EL (cell line): ENCODE measurements around the gene H1-8.

Source experiments
- DNase-seq: peaks from one replicate; pipeline ENCODE4 v3.0.0-alpha.2; 2016

H1-8 gene

GRCh38 chr3:129575233-129575996 is 32.4 kb downstream of the H1-8 start:
- DNase-seq = no peak

GRCh38 chr3:129575997-129576384 is 33.0 kb downstream of the H1-8 start:
- DNase-seq = no peak

- no peak for DNase-seq
Observed at GRCh38 chr3:129576514-129577352, 33.8 kb downstream of the H1-8 start.

GRCh38 chr3:129577366-129577765 is 34.4 kb downstream of the H1-8 start:
- no peak for DNase-seq

- no peak for DNase-seq
Observed at GRCh38 chr3:129577925-129578786, 35.2 kb downstream of the H1-8 start.

GRCh38 chr3:129579991-129580390 is 37.0 kb downstream of the H1-8 start:
- no peak for DNase-seq

- DNase-seq = no peak
Observed at GRCh38 chr3:129581623-129582022, 38.6 kb downstream of the H1-8 start.

- DNase-seq = no peak
Observed at GRCh38 chr3:129582799-129583198, 39.8 kb downstream of the H1-8 start.

GRCh38 chr3:129583289-129583688 is 40.3 kb downstream of the H1-8 start:
- DNase-seq = no peak

GRCh38 chr3:129584631-129585030 is 41.7 kb downstream of the H1-8 start:
- no peak for DNase-seq

- no peak for DNase-seq
Observed at GRCh38 chr3:129585949-129586657, 43.1 kb downstream of the H1-8 start.

- DNase-seq = no peak
Observed at GRCh38 chr3:129586746-129587430, 43.9 kb downstream of the H1-8 start.

- no peak for DNase-seq
Observed at GRCh38 chr3:129587566-129588210, 44.7 kb downstream of the H1-8 start.

GRCh38 chr3:129590215-129590614 is 47.2 kb downstream of the H1-8 start:
- no peak for DNase-seq

- no peak for DNase-seq
Observed at GRCh38 chr3:129591932-129592331, 49.0 kb downstream of the H1-8 start.

GRCh38 chr3:129592381-129593131 is 49.6 kb downstream of the H1-8 start:
- DNase-seq = no peak

- no peak for DNase-seq
Observed at GRCh38 chr3:129593230-129593594, 50.2 kb downstream of the H1-8 start.

GRCh38 chr3:129593595-129594339 is 50.8 kb downstream of the H1-8 start:
- DNase-seq = no peak

GRCh38 chr3:129594409-129594808 is 51.4 kb downstream of the H1-8 start:
- no peak for DNase-seq

- DNase-seq = no peak
Observed at GRCh38 chr3:129594907-129595390, 52.0 kb downstream of the H1-8 start.
